Keratinocyte (primary cell): ENCODE results near the gene ITGB2. TPM values are rescaled to one million over a fixed set of nuclear protein-coding genes. Genes with fewer than 3 reads are reported as not detected.

Experiments
- DNase-seq: peaks from one replicate; pipeline ENCODE4 v3.0.0-alpha.2; 2011; ENCODE audit warnings: low read depth, missing footprints, low spot score
- FAIRE-seq: peaks from 2 replicates; lab custom pipeline; 2011; peaks lifted over from hg19 to GRCh38; lab: Jason Lieb, UNC
- H2AFZ ChIP-seq: 2 replicates; pipeline ENCODE4 v1.6.0; 2012; ENCODE audit warnings: low read length, control low read depth, inconsistent platforms; ENCODE audit not compliant: control insufficient read depth
- H3K27ac ChIP-seq: 2 replicates; pipeline ENCODE4 v1.5.1; 2011; ENCODE audit warnings: low read length; ENCODE audit not compliant: control insufficient read depth, insufficient read depth
- H3K27me3 ChIP-seq: 3 replicates; pipeline ENCODE4 v1.6.0; 2011; ENCODE audit warnings: low read length; ENCODE audit not compliant: control insufficient read depth, insufficient read depth; ENCODE audit errors: extremely low read depth
- H3K36me3 ChIP-seq, 2 experiments: 2 replicates in 1 of 2; 3 replicates in 1 of 2; pipeline ENCODE4 v1.5.1; 2011; ENCODE audit warnings: low read length in 2 of 2, mild to moderate bottlenecking in 1 of 2; ENCODE audit not compliant: control insufficient read depth in 2 of 2, insufficient read depth in 2 of 2; ENCODE audit errors: extremely low read depth in 1 of 2
- H3K4me1 ChIP-seq: 3 replicates; pipeline ENCODE4 v1.5.1; 2011; ENCODE audit warnings: low read length; ENCODE audit not compliant: control insufficient read depth, insufficient read depth; ENCODE audit errors: extremely low read depth
- H3K4me2 ChIP-seq: 3 replicates; pipeline ENCODE4 v1.6.0; 2011; ENCODE audit warnings: low read depth, low read length; ENCODE audit not compliant: control insufficient read depth, insufficient read depth; ENCODE audit errors: extremely low read depth
- H3K4me3 ChIP-seq, 3 experiments: fragments of 200-600 bp in 1 of 3; sonication (generic) in 1 of 3; 2 replicates in 2 of 3; 3 replicates in 1 of 3; pipeline ENCODE4 v1.5.1; 2011 to 2016; ENCODE audit warnings: low read length in 3 of 3, mild to moderate bottlenecking in 3 of 3, control low read depth in 2 of 3, inconsistent platforms in 1 of 3, low read depth in 1 of 3, mixed read lengths in 1 of 3, mixed run types in 1 of 3, moderate library complexity in 1 of 3; ENCODE audit not compliant: control insufficient read depth in 2 of 3, insufficient read depth in 2 of 3; ENCODE audit errors: extremely low read depth in 1 of 3
- H3K79me2 ChIP-seq: 2 replicates; pipeline ENCODE4 v1.6.0; 2012; ENCODE audit warnings: low read length; ENCODE audit not compliant: control insufficient read depth, insufficient read depth
- H3K9ac ChIP-seq: 3 replicates; pipeline ENCODE4 v1.6.0; 2011; ENCODE audit warnings: low read length; ENCODE audit not compliant: control insufficient read depth, insufficient read depth; ENCODE audit errors: extremely low read depth
- H3K9me1 ChIP-seq: 3 replicates; pipeline ENCODE4 v1.6.0; 2011; ENCODE audit warnings: low read length; ENCODE audit not compliant: control insufficient read depth, insufficient read depth; ENCODE audit errors: extremely low read depth
- H3K9me3 ChIP-seq: 2 replicates; pipeline ENCODE4 v1.5.1; 2012; ENCODE audit warnings: low read depth, low read length; ENCODE audit not compliant: control insufficient read depth
- H4K20me1 ChIP-seq: 3 replicates; pipeline ENCODE4 v1.6.0; 2011; ENCODE audit warnings: low read length; ENCODE audit not compliant: control insufficient read depth, insufficient read depth; ENCODE audit errors: extremely low read depth
- CTCF ChIP-seq, 3 experiments: IDR thresholded peaks in 1 of 3; conservative IDR thresholded peaks in 1 of 3; optimal IDR thresholded peaks in 1 of 3; 2 replicates in 2 of 3; 3 replicates in 1 of 3; pipeline versions ENCODE3 to v1.5.1; 2011; ENCODE audit warnings: low read length in 3 of 3, mild to moderate bottlenecking in 3 of 3, moderate library complexity in 2 of 3, control low read depth in 1 of 3, inconsistent platforms in 1 of 3; ENCODE audit not compliant: insufficient read depth in 2 of 3; ENCODE audit errors: extremely low read depth in 1 of 3
- EZH2 ChIP-seq: IDR thresholded peaks from one replicate; pipeline ENCODE4 v1.6.1; 2012; ENCODE audit warnings: inconsistent platforms, mild to moderate bottlenecking, low read length, moderate library complexity
- dilution Hi-C: fragments of 300-500 bp; cut with MboI; formaldehyde crosslinking; loops from one replicate; pipeline ENCODE4 v1.7.0; 2020; ENCODE audit warnings: low sequenced_read_pairs; ENCODE audit not compliant: extremely low pct_ligation_motif_present
- polyA plus RNA-seq, 5 experiments: library from polyadenylated mRNA; depleted of rRNA in 3 of 5; stranded (reverse) in 3 of 5; stranded (forward) in 1 of 5; unstranded in 1 of 5; fragments of >200 nt; gene quantifications; 1 replicate in 1 of 5; 2 replicates in 3 of 5; 3 replicates in 1 of 5; pipeline versions ENCODE4 v1.2.1 to v1.2.3, GENCODE V29; 2011 to 2012; ENCODE audit warnings: missing spikeins in 2 of 5, low read depth in 1 of 5, low replicate concordance in 1 of 5

Gene ITGB2
- polyA plus RNA-seq, 1 donor (not counting 4 experiments of a cell fraction or from before 2014, with no cell fraction given), result 0.55 TPM

GRCh38 chr21:44869781-44870747, 50.6 kb downstream of the ITGB2 start:
- H3K9ac ChIP-seq, result no peak overlapping the region
- H2AFZ ChIP-seq, result no peak overlapping the region
- DNase-seq (no peak), FAIRE-seq (no peak)
- H3K4me3 ChIP-seq, result no peak overlapping the region
- peaks cover 44% of the 10 kb centered on the region for H3K4me1 ChIP-seq
- TF ChIP-seq CTCF (optimal IDR thresholded peaks at IDR 0.05 in 1 of 3, IDR thresholded peaks at IDR 0.05 in 1 of 3, conservative IDR thresholded peaks at IDR 0.05 in 1 of 3; ENCODE audit: extremely low read depth in 1 of 3, insufficient read depth in 2 of 3, low read length in 3 of 3), result no peak
- TF ChIP-seq EZH2, result no peak
- no peaks in the 10 kb centered on the region for H3K9me3 ChIP-seq
- dilution Hi-C loops, result no loop called here
- H4K20me1 ChIP-seq, result peaks cover 61% of the 10 kb centered on the region
- no peak overlapping the region for H3K27ac ChIP-seq
- H3K36me3 ChIP-seq, result peaks cover 4 to 15% of the 10 kb centered on the region in 2 experiments
- peaks cover 83% of the 10 kb centered on the region for H3K79me2 ChIP-seq
- no peak overlapping the region for H3K4me2 ChIP-seq
- peaks cover 15% of the 10 kb centered on the region for H3K9me1 ChIP-seq
- H3K27me3 ChIP-seq, result no peaks in the 10 kb centered on the region

- no peak overlapping the region for H3K4me3 ChIP-seq
- H3K4me1 ChIP-seq, result peaks cover 33% of the 10 kb centered on the region
- peaks cover 61% of the 10 kb centered on the region for H4K20me1 ChIP-seq
- TF ChIP-seq EZH2 (no peak), CTCF (optimal IDR thresholded peaks at IDR 0.05 in 1 of 3, IDR thresholded peaks at IDR 0.05 in 1 of 3, conservative IDR thresholded peaks at IDR 0.05 in 1 of 3; ENCODE audit: extremely low read depth in 1 of 3, insufficient read depth in 2 of 3, low read length in 3 of 3) (no peak)
- FAIRE-seq, result no peak
- dilution Hi-C loops, result no loop called here
- no peaks in the 10 kb centered on the region for H3K27me3 ChIP-seq
- H3K27ac ChIP-seq, result no peak overlapping the region
- peaks cover 12 to 15% of the 10 kb centered on the region in 2 experiments for H3K36me3 ChIP-seq
- no peak overlapping the region for H3K4me2 ChIP-seq
- peaks cover 15% of the 10 kb centered on the region for H3K9me1 ChIP-seq
- no peaks in the 10 kb centered on the region for H3K9me3 ChIP-seq
- peaks cover 95% of the 10 kb centered on the region for H3K79me2 ChIP-seq
- H3K9ac ChIP-seq, result no peak overlapping the region
- DNase-seq, result no peak
- no peak overlapping the region for H2AFZ ChIP-seq
These were observed 52.0 kb downstream of the ITGB2 start for GRCh38 chr21:44868707-44869106.
